ENCODE results near the gene SRRM4.

SRRM4 gene

GRCh38 chr12:119060847-119061796 is 79.8 kb downstream of the SRRM4 start:
- no peak overlapping the region for H3K4me3 ChIP-seq (ENCODE audit: low read depth, low read length)
- DNase-seq (ENCODE audit: low read depth) = peak; percentile 17
- TF ChIP-seq CTCF (IDR thresholded peaks at IDR 0.05; ENCODE audit: control insufficient read depth, extremely low read depth, insufficient read depth) = no peak

GRCh38 chr12:119068129-119068856 is 87.0 kb downstream of the SRRM4 start:
- DNase-seq (ENCODE audit: low read depth) = no peak
- H3K4me3 ChIP-seq (ENCODE audit: low read depth, low read length) = no peak overlapping the region

GRCh38 chr12:119069147-119069642 is 87.9 kb downstream of the SRRM4 start:
- H3K4me3 ChIP-seq (ENCODE audit: low read depth, low read length) = no peak overlapping the region
- no peak for DNase-seq (ENCODE audit: low read depth)
- TF ChIP-seq CTCF (IDR thresholded peaks at IDR 0.05; ENCODE audit: control insufficient read depth, extremely low read depth, insufficient read depth) = no peak

More at GRCh38 chr12:119068129-119068856, 87.0 kb downstream of the SRRM4 start:
- TF ChIP-seq CTCF (IDR thresholded peaks at IDR 0.05; ENCODE audit: control insufficient read depth, extremely low read depth, insufficient read depth) = no peak

GRCh38 chr12:119071176-119071575 is 89.8 kb downstream of the SRRM4 start:
- TF ChIP-seq CTCF (IDR thresholded peaks at IDR 0.05; ENCODE audit: control insufficient read depth, extremely low read depth, insufficient read depth) = no peak
- DNase-seq (ENCODE audit: low read depth) = no peak
- no peak overlapping the region for H3K4me3 ChIP-seq (ENCODE audit: low read depth, low read length)

- DNase-seq (ENCODE audit: low read depth) = no peak
- H3K4me3 ChIP-seq (ENCODE audit: low read depth, low read length) = no peak overlapping the region
- TF ChIP-seq CTCF (IDR thresholded peaks at IDR 0.05; ENCODE audit: control insufficient read depth, extremely low read depth, insufficient read depth) = no peak
Observed at GRCh38 chr12:119071638-119072231, 90.4 kb downstream of the SRRM4 start.

GRCh38 chr12:119072440-119072839 is 91.1 kb downstream of the SRRM4 start:
- no peak overlapping the region for H3K4me3 ChIP-seq (ENCODE audit: low read depth, low read length)
- no peak for TF ChIP-seq CTCF (IDR thresholded peaks at IDR 0.05; ENCODE audit: control insufficient read depth, extremely low read depth, insufficient read depth)
- no peak for DNase-seq (ENCODE audit: low read depth)
